Measurements from ENCODE around the gene SLC35F3.
"Not testable (repeated sequence)": the region's sequence is repeated elsewhere in the genome, so short reads cannot be mapped to it uniquely, and the experiment has no call there.

SLC35F3 gene

DNA sequence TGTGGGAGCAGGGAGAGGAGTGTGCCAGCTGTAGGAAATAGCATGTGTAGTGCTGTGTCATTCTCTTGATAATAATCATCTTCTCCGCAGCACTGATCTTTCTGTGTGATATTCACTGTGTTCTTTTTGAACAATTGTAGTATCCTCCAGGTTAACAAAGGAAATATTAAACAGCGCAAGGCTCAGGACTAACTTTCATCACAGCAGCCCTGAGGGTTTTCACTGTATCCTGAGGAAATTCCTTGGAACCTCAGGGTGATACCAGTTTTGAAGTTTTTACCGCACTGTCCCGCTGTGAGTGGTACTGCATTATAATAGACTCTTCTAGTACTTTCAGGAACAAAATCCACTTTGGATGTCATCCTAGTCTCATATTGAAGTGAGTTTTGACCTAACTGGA is 240.4 kb downstream of the SLC35F3 start:
- DNase-seq (ENCODE audit: low read depth) = no peak

DNA sequence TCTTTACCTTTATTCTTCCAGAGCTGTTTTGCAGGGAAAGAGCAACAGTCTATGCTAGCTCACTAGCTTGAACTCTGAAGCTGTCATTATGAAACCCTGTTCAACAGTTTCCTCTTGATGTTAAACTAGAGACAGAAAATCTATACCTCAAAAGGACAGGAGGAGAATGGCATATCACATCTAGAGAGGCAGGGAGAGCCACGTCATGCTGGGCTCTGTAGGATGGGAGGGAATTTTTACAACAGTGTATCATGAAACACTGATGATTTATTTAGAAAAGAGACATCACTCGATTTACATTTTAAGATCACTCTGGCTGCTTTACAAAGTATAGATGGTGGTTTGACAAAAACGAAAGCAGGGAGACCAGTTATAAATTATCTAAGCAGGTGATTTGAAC is 243.9 kb downstream of the SLC35F3 start:
- no peak for DNase-seq (ENCODE audit: low read depth)

GRCh38 chr1:234148816-234149215 is 244.3 kb downstream of the SLC35F3 start:
- DNase-seq (ENCODE audit: low read depth) = no peak

DNA sequence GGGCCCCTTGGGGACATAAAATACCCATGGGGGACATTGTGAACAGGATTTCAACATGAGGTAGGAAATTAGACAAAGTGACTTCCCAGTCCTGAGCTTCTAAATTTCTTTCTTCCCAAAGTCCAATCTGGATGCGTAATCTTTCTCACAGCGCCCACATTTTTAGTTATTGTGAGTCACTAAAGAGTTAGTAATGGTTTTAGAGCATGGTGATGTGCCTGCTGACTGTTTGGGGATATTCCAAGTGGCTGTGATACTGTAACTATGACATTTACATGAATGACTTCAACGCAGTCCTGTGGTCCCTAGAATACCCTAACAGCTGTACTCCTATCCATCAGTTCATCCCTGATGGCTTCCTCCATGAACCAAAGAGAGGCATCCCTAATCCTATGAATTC is 244.7 kb downstream of the SLC35F3 start:
- DNase-seq (ENCODE audit: low read depth) = no peak

- DNase-seq (ENCODE audit: low read depth) = no peak
Observed at GRCh38 chr1:234150892-234151291, 246.4 kb downstream of the SLC35F3 start.

DNA sequence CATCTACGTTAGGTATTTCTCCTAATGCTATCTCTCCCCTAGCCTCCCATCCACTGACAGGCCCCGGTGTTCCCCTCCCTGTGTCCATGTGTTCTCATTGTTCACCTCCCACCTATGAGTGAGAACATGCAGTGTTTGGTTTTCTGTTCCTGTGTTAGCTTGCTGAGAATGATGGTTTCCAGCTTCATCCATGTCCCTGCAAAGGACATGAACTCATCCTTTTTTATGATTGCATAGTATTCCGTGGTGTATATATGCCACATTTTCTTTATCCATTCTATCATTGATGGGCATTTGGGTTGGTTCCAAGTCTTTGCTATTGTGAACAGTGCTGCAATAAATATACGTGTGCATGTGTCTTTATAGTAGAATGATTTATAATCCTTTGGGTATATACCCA is 247.9 kb downstream of the SLC35F3 start:
- not testable (repeated sequence) for DNase-seq (ENCODE audit: low read depth)

GRCh38 chr1:234154320-234155251 is 250.1 kb downstream of the SLC35F3 start:
- DNase-seq (ENCODE audit: low read depth) = no peak

DNA sequence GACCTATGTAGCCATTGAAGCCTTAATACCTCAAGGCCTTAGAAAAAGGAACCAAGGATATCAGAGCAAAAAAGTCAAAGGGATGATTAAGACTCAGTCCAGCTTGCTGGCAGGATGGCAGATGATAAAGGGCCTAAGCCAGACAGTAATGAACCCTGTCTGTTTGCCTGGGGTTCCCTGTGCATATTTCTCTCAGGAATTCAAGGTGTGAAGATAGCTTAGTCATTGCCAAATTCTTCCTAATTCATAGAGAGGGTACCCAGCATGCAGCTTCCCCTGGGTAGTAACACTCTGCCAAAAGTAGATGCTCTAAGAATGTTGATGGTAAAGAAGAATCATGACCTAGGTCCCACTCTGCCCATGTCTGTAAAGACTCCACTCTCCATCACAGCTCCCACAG is 258.2 kb downstream of the SLC35F3 start:
- no peak for DNase-seq (ENCODE audit: low read depth)

- no peak for DNase-seq (ENCODE audit: low read depth)
Observed at GRCh38 chr1:234163267-234163919, 258.9 kb downstream of the SLC35F3 start.

DNA sequence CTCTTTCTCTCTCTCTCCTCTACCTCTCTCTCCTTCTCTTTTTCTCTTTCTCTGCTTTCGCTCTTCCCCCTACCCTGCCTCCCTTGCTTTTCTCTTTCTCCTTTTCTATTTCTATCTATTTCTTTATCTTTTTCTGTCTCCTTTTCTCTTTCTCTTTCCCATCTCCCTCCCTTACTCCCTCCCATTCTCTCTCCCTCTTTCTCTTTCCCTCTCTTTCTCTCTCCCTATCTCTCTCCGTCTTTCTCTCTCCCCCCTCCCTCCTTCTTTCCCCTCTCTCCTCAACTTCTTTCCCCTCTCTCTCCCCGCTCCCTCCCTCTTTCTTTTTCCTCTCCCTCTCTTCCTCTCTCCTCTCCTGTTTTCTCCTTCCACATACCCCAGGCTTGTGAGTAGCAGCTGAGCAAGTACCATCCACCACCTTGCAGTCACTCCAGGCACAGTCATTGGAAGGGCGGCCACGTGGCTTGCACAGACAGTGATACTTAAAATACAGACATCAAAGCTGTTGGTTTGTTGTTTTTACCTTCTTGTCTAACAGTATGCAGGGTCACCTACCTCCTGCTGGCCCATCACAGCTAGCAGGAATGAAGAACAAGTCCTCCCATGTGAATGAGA is 259.7 kb downstream of the SLC35F3 start:
- no peak for DNase-seq (ENCODE audit: low read depth)

DNA sequence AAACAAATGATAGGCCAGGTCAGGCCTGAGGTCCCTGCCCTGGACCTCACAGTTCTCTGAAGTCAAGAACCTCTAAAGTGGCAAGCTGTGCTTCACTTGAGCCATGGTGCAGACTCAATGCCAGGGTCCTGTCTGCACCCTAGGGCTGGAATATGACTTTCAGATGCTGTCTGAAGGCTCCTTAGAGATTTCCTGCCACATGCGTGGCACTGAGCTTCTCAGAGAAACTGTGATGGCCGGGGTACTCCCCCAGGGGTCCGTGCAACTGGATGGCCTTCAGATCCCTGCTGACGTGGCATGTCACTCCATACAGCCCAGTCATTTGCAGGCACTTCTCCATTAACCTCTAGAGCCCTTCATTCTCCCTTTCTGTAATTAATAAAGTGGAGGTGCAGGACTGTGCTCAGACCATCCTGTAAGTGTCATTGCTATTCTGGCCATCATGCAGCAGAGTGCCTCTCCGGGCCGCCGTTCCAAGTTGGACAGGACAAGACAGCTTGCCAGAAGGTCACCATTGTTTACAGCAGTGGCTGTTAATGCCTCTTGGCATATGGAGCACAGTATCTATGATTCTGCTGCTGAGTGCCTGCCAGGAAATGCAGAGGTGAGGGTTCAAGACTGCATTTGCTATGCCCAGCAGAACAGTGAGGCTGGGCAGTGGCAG is 263.7 kb downstream of the SLC35F3 start:
- DNase-seq (ENCODE audit: low read depth) = no peak

- DNase-seq (ENCODE audit: low read depth) = no peak
Observed at GRCh38 chr1:234169161-234169849, 264.8 kb downstream of the SLC35F3 start.

DNA sequence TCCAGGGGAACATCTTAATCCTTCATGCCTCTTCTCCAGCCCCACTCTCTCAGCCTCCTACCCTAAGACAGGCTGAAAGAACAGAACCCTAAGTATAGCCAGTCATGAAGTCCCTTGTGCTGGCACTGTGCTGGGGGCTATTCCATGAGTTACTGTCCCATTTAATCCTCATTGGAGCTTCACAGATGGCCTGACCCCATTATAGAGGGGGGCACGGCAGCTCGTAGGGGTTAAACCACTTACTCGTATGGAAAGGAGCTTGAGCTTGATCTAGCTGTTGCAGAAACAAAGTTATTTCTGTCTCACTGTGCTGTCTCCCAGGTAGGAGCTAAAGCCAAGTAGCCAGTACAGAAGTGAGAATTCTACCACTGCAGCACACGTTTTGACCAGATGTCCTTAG is 265.6 kb downstream of the SLC35F3 start:
- DNase-seq (ENCODE audit: low read depth) = no peak

DNA sequence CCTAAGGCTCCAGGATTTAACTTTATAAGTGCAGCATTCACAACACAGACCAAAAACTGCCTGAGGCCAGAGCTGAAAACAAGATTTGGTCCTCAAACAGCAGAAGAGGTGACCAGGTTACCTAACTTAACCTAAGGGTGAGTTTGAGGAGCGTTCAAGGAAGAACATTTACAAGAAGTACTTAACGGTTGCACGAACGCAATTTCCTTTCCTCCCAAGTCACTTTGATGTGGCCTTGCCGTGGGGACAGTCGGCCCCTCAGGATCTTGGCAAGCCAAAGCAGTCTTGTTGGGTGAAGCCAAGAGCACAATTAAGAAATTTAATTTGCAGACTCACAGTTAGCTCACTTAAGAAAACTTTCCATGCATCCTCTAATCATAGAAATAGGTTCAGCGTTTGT is 266.1 kb downstream of the SLC35F3 start:
- DNase-seq (ENCODE audit: low read depth) = no peak

- no peak for DNase-seq (ENCODE audit: low read depth)
Observed at GRCh38 chr1:234173968-234174367, 269.5 kb downstream of the SLC35F3 start.

DNA sequence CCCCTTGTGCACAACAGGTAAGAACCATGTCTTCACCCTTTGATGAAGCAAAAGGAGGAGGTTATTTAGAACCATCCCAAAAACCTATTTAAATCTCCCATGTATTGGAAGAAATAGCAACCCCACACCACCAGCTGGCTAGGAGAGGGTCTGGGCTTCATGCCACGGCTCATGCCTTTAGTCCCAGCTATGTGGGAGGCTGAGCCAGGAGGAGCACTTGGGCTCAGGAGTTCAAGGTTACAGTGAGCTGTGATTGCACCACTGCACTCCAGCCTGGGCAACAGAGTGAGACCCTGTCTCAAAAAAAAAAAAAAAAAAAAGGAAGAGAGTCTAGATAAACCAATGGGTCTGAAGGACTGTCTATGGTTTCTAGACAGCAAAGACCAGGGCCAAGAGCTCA is 270.9 kb downstream of the SLC35F3 start:
- no peak for DNase-seq (ENCODE audit: low read depth)

- DNase-seq (ENCODE audit: low read depth) = no peak
Observed at GRCh38 chr1:234176000-234176399, 271.5 kb downstream of the SLC35F3 start.

- not testable (repeated sequence) for DNase-seq (ENCODE audit: low read depth)
Observed at GRCh38 chr1:234176847-234177246, 272.4 kb downstream of the SLC35F3 start.

GRCh38 chr1:234185438-234185837 is 281.0 kb downstream of the SLC35F3 start:
- no peak for DNase-seq (ENCODE audit: low read depth)

- no peak for DNase-seq (ENCODE audit: low read depth)
Observed at GRCh38 chr1:234186037-234186688, 281.7 kb downstream of the SLC35F3 start.

- DNase-seq (ENCODE audit: low read depth) = no peak
Observed at GRCh38 chr1:234188454-234188792, 283.9 kb downstream of the SLC35F3 start.

Data from activated gamma-delta T cell treated with anti-CD3 and anti-CD28 coated beads, Interleukin-2, amount 50 U/mL, for 16 hours (primary cell).